Fibroblast of lung (primary cell): ENCODE data around the gene ZNF189. TPM values are rescaled to one million over a fixed set of nuclear protein-coding genes. Genes with fewer than 3 reads are reported as not detected.
A peak's percentile ranks its signal among the peaks of the same experiment; 100 is the strongest.

ENCODE experiments used
- DNase-seq, 2 donors: peaks; one replicate each; pipeline versions ENCODE4 v3.0.0 to v3.0.0-alpha.2; 2010; ENCODE audit warnings: low read depth in 2 of 2
- H2AFZ ChIP-seq: 2 replicates; pipeline ENCODE4 v1.5.1; 2012; ENCODE audit warnings: low read length, control low read depth, inconsistent platforms
- H3K27ac ChIP-seq: 2 replicates; pipeline ENCODE4 v1.5.1; 2011; ENCODE audit warnings: low read length, control low read depth; ENCODE audit not compliant: insufficient read depth
- H3K27me3 ChIP-seq: 2 replicates; pipeline ENCODE4 v1.5.1; 2011; ENCODE audit warnings: mild to moderate bottlenecking, low read length; ENCODE audit not compliant: control insufficient read depth, insufficient read depth
- H3K36me3 ChIP-seq: 2 replicates; pipeline ENCODE4 v1.5.1; 2011; ENCODE audit warnings: low read length; ENCODE audit not compliant: control insufficient read depth, insufficient read depth
- H3K4me1 ChIP-seq: 2 replicates; pipeline ENCODE4 v1.5.1; 2011; ENCODE audit warnings: low read length; ENCODE audit not compliant: control insufficient read depth, insufficient read depth; ENCODE audit errors: extremely low read depth
- H3K4me2 ChIP-seq: 2 replicates; pipeline ENCODE4 v1.5.1; 2011; ENCODE audit warnings: low read length, control low read depth; ENCODE audit not compliant: insufficient read depth; ENCODE audit errors: extremely low read depth
- H3K4me3 ChIP-seq, 4 experiments: fragments of 200-600 bp in 1 of 4; sonication (generic) in 1 of 4; replicated peaks in 1 of 4; 2 replicates each; pipeline ENCODE4 v1.5.1; 2011 to 2016; ENCODE audit warnings: low read length in 4 of 4, low read depth in 3 of 4, mild to moderate bottlenecking in 3 of 4, control low read depth in 2 of 4, inconsistent platforms in 1 of 4, mixed read lengths in 1 of 4; ENCODE audit not compliant: insufficient read depth in 1 of 4; ENCODE audit errors: control extremely low read depth in 1 of 4
- H3K79me2 ChIP-seq: 2 replicates; pipeline ENCODE4 v1.5.1; 2012; ENCODE audit warnings: mild to moderate bottlenecking, low read length, inconsistent platforms; ENCODE audit not compliant: control insufficient read depth, insufficient read depth
- H3K9ac ChIP-seq: 2 replicates; pipeline ENCODE4 v1.5.1; 2011; ENCODE audit warnings: mild to moderate bottlenecking, low read length, control low read depth; ENCODE audit not compliant: insufficient read depth
- H3K9me3 ChIP-seq: 2 replicates; pipeline ENCODE4 v1.5.1; 2012; ENCODE audit warnings: low read depth, low read length; ENCODE audit not compliant: control insufficient read depth, insufficient read depth
- H4K20me1 ChIP-seq: 2 replicates; pipeline ENCODE4 v1.5.1; 2011; ENCODE audit warnings: low read length; ENCODE audit not compliant: control insufficient read depth, insufficient read depth; ENCODE audit errors: extremely low read depth
- EZH2 ChIP-seq: IDR thresholded peaks from 2 replicates; pipeline ENCODE4 v1.5.1; 2012; ENCODE audit warnings: low read length, control low read depth, mild to moderate bottlenecking; ENCODE audit errors: missing control alignments
- polyA minus RNA-seq: library from RNA; depleted of rRNA, polyadenylated mRNA; stranded (reverse); fragments of >200 nt; gene quantifications from 2 replicates; pipeline ENCODE4 v1.2.3, GENCODE V29; 2011; ENCODE audit warnings: low replicate concordance
- polyA plus RNA-seq, 2 donors: library from polyadenylated mRNA; depleted of rRNA in 1 of 2; stranded (reverse) in 1 of 2; unstranded in 1 of 2; fragments of >200 nt; gene quantifications; 2 replicates each; pipeline ENCODE4 v1.2.1, GENCODE V29; 2011 to 2012; ENCODE audit warnings: missing spikeins in 1 of 2
- total RNA-seq: library from RNA; depleted of rRNA; stranded (reverse); fragments of >200 nt; gene quantifications from 2 replicates; pipeline ENCODE4 v1.2.1, GENCODE V29; 2014
- TF ChIP-seq, protein P1 (sequence below), 2 donors: IDR thresholded peaks in 1 of 2; conservative IDR thresholded peaks in 1 of 2; 1 replicate in 1 of 2; 2 replicates in 1 of 2; pipeline ENCODE4 v1.5.1; 2011 to 2012; ENCODE audit warnings: low read length in 2 of 2, control low read depth in 1 of 2, inconsistent platforms in 1 of 2, low read depth in 1 of 2, mild to moderate bottlenecking in 1 of 2

ZNF189 gene
- total RNA-seq (19.3 and 21.8 TPM in 2 replicates), polyA plus RNA-seq (6.6 and 8.7 TPM in 2 replicates), polyA minus RNA-seq (0.12 and 1.3 TPM in 2 replicates)
- 7.5 and 8.6 TPM in 2 replicates for polyA plus RNA-seq (2012)

GRCh38 chr9:101398068-101398929 lies at the start of gene ZNF189, which contains the start of gene MRPL50:
TSS of gene ZNF189 (plus strand) at chr9:101398851. CDS start at chr9:101399157, 306 bp downstream.
TSS of gene MRPL50 (minus strand) at chr9:101398618. CDS start at chr9:101398592, 26 bp downstream.
- H3K4me1 ChIP-seq: peaks cover 4% of the 10 kb centered on the region
- peaks cover 60% of the 10 kb centered on the region for H3K79me2 ChIP-seq
- H2AFZ ChIP-seq: peak within 1 kb of the TSS; percentile 99
- peak within 1 kb of the TSS; percentile 77 to 95 (median 86) for H3K4me3 ChIP-seq
- DNase-seq: peak; percentile 99
- TF ChIP-seq, protein P1, sequence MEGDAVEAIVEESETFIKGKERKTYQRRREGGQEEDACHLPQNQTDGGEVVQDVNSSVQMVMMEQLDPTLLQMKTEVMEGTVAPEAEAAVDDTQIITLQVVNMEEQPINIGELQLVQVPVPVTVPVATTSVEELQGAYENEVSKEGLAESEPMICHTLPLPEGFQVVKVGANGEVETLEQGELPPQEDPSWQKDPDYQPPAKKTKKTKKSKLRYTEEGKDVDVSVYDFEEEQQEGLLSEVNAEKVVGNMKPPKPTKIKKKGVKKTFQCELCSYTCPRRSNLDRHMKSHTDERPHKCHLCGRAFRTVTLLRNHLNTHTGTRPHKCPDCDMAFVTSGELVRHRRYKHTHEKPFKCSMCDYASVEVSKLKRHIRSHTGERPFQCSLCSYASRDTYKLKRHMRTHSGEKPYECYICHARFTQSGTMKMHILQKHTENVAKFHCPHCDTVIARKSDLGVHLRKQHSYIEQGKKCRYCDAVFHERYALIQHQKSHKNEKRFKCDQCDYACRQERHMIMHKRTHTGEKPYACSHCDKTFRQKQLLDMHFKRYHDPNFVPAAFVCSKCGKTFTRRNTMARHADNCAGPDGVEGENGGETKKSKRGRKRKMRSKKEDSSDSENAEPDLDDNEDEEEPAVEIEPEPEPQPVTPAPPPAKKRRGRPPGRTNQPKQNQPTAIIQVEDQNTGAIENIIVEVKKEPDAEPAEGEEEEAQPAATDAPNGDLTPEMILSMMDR (conservative IDR thresholded peaks at IDR 0.05 in 1 of 2, IDR thresholded peaks at IDR 0.05 in 1 of 2; ENCODE audit: low read depth in 1 of 2, low read length in 2 of 2): no peak
- no peak for TF ChIP-seq EZH2
- H3K27me3 ChIP-seq: no peaks in the 10 kb centered on the region
- no peaks in the 10 kb centered on the region for H3K9me3 ChIP-seq
- no peaks in the 10 kb centered on the region for H4K20me1 ChIP-seq
- H3K36me3 ChIP-seq: peaks cover 5% of the 10 kb centered on the region
- peak within 1 kb of the TSS; percentile 97 for H3K27ac ChIP-seq
- H3K4me2 ChIP-seq: peak within 1 kb of the TSS; percentile 93
- H3K9ac ChIP-seq: peak within 1 kb of the TSS; percentile 86

GRCh38 chr9:101350285-101350684 lies 48.4 kb upstream of the ZNF189 start:
- no peak overlapping the region for H3K27ac ChIP-seq
- H3K4me1 ChIP-seq: no peaks in the 10 kb centered on the region

More at GRCh38 chr9:101350285-101350684, 48.4 kb upstream of the ZNF189 start:
- TF ChIP-seq EZH2: no peak
- TF ChIP-seq, protein P1 (conservative IDR thresholded peaks at IDR 0.05 in 1 of 2, IDR thresholded peaks at IDR 0.05 in 1 of 2; ENCODE audit: low read depth in 1 of 2, low read length in 2 of 2): no peak
- Histone ChIP-seq H2AFZ (no peak overlapping the region), H3K27me3 (no peaks in the 10 kb centered on the region), H3K9ac (no peak overlapping the region), H3K4me2 (no peak overlapping the region), H3K9me3 (no peaks in the 10 kb centered on the region), H3K4me3 (no peak overlapping the region), H3K79me2 (no peaks in the 10 kb centered on the region), H4K20me1 (no peaks in the 10 kb centered on the region), H3K36me3 (no peaks in the 10 kb centered on the region)
- DNase-seq: no peak
